ENCODE data around the gene SUPT6H. TPM values are rescaled to one million over a fixed set of nuclear protein-coding genes. Genes with fewer than 3 reads are reported as not detected.

The SUPT6H gene
- total and polyA plus RNA-seq, 2 donors (not counting 3 experiments of a cell fraction or from before 2014, with no cell fraction given), result 33.9 to 79.2 TPM

DNA sequence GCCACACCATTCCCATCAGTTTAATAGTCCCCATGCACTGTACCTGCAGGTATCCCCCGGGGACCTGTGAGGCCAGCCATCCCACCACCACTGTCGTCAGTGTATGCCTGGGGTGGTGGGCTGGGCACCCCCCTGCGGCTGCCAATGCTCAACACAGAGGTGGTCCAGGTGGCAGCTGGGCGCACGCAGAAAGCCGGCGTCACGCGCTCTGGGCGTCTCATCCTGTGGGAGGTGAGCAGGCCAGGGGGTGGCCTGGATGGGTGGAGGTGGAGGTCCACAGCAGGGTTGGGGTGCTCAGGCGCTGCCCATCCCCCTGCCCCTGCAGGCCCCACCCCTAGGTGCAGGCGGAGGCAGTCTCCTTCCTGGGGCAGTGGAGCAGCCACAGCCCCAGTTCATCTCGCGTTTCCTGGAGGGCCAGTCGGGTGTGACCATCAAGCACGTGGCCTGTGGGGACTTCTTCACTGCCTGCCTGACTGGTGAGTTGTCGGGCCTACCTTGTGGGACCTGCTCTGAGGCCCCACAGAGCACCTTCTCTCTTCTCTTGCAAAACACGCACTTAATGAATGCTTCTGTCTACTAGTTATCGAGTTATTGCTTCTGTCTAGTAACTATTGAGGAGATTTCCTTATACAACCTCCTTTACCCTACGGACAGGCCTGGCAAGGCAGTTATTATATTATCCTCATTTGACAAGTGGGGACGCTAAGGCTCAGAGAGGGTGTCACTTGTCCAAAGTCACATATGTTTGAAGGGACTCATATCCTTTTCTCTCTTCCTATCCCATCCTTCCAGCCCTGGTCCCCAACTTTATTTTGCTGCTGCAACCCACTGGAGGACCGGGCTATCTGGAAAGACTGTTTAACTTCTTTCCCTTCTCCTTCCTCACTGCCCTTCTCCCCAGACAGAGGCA lies 76.0 kb downstream of the SUPT6H start:
- DNase-seq (ENCODE audit: low read depth, low spot score) (no peak), FAIRE-seq (no peak)
- intact Hi-C loops (cut with micrococcal nuclease), result no loop called here
- no peak overlapping the region for H3K9ac ChIP-seq (replicated peaks; ENCODE audit: extremely low read depth, insufficient read depth, low read length)
- no peak for TF ChIP-seq GATA2 (IDR thresholded peaks at IDR 0.05; ENCODE audit: insufficient read depth, insufficient read length, low read depth, low read length)
- TF ChIP-seq FOS (IDR thresholded peaks at IDR 0.05; ENCODE audit: borderline replicate concordance, insufficient read depth, low read length), result no peak
- TF ChIP-seq EZH2 (IDR thresholded peaks at IDR 0.05; ENCODE audit: borderline replicate concordance, low read depth, low read length, severe bottlenecking), result no peak
- no peak for TF ChIP-seq POLR2AphosphoS5 (IDR thresholded peaks at IDR 0.05; ENCODE audit: insufficient read depth, low read depth, low read length)
- no peak for TF ChIP-seq MYC (IDR thresholded peaks at IDR 0.05; ENCODE audit: low read depth, low read length)
- no peak for TF ChIP-seq MAX (IDR thresholded peaks at IDR 0.05; ENCODE audit: insufficient read depth, insufficient read length)
- TF ChIP-seq POLR2A (IDR thresholded peaks at IDR 0.05; ENCODE audit: low read depth, low read length), result no peak
- TF ChIP-seq JUN (IDR thresholded peaks at IDR 0.05; ENCODE audit: borderline replicate concordance, insufficient read depth, insufficient read length, low read depth), result no peak
- TF ChIP-seq, protein P1, sequence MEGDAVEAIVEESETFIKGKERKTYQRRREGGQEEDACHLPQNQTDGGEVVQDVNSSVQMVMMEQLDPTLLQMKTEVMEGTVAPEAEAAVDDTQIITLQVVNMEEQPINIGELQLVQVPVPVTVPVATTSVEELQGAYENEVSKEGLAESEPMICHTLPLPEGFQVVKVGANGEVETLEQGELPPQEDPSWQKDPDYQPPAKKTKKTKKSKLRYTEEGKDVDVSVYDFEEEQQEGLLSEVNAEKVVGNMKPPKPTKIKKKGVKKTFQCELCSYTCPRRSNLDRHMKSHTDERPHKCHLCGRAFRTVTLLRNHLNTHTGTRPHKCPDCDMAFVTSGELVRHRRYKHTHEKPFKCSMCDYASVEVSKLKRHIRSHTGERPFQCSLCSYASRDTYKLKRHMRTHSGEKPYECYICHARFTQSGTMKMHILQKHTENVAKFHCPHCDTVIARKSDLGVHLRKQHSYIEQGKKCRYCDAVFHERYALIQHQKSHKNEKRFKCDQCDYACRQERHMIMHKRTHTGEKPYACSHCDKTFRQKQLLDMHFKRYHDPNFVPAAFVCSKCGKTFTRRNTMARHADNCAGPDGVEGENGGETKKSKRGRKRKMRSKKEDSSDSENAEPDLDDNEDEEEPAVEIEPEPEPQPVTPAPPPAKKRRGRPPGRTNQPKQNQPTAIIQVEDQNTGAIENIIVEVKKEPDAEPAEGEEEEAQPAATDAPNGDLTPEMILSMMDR (IDR thresholded peaks at IDR 0.05; ENCODE audit: extremely low read depth in 1 of 2, insufficient read depth in 1 of 2, low read depth in 1 of 2, low read length in 2 of 2), result no peak
- ChIA-PET POLR2A (no interaction called here), CTCF (interaction anchor here (1.2 to 1.3 kb wide), 2 partner anchors 11 to 25 kb away, joined by 3 to 4 read pairs; no protein-coding TSS in a partner anchor)
- H3K36me3 ChIP-seq (ENCODE audit: control insufficient read depth in 2 of 2, extremely low read depth in 1 of 2, insufficient read depth in 2 of 2, low read length in 2 of 2), result no peaks in the 10 kb centered on the region
- H2AFZ ChIP-seq (ENCODE audit: low read depth, low read length), result no peak overlapping the region
- no peak overlapping the region for H3K4me2 ChIP-seq (ENCODE audit: insufficient read depth, low read length)
- no peak overlapping the region for H3K4me3 ChIP-seq (replicated peaks in 1 of 3; ENCODE audit: insufficient read depth in 1 of 3, low read depth in 1 of 3, low read length in 3 of 3)
- no peak overlapping the region for H3K27ac ChIP-seq (ENCODE audit: insufficient read depth, low read depth, low read length)
- no peaks in the 10 kb centered on the region for H3K9me3 ChIP-seq (replicated peaks; ENCODE audit: control insufficient read depth, insufficient read depth, low read length)
- peaks cover 1% of the 10 kb centered on the region for H3K4me1 ChIP-seq (ENCODE audit: control insufficient read depth, extremely low read depth, insufficient read depth, low read length)
- H3K27me3 ChIP-seq (ENCODE audit: control insufficient read depth in 2 of 2, insufficient read depth in 2 of 2, low read length in 2 of 2), result no peaks in the 10 kb centered on the region
- H3K9me1 ChIP-seq (replicated peaks; ENCODE audit: control insufficient read depth, extremely low read depth, insufficient read depth, low read length), result no peaks in the 10 kb centered on the region
- H4K20me1 ChIP-seq (replicated peaks; ENCODE audit: control insufficient read depth, extremely low read depth, insufficient read depth, low read length), result no peaks in the 10 kb centered on the region
- BruUV-seq (replicated peaks), result no TSS peak
- no peaks in the 10 kb centered on the region for H3K79me2 ChIP-seq (ENCODE audit: control insufficient read depth, insufficient read depth, low read length)
- dilution Hi-C loops (cut with MboI; ENCODE audit: extremely low pct_ligation_motif_present, low sequenced_read_pairs), result no loop called here

All from endothelial cell of umbilical vein (primary cell).